ENCODE data around the gene COMMD4.

COMMD4 gene

DNA sequence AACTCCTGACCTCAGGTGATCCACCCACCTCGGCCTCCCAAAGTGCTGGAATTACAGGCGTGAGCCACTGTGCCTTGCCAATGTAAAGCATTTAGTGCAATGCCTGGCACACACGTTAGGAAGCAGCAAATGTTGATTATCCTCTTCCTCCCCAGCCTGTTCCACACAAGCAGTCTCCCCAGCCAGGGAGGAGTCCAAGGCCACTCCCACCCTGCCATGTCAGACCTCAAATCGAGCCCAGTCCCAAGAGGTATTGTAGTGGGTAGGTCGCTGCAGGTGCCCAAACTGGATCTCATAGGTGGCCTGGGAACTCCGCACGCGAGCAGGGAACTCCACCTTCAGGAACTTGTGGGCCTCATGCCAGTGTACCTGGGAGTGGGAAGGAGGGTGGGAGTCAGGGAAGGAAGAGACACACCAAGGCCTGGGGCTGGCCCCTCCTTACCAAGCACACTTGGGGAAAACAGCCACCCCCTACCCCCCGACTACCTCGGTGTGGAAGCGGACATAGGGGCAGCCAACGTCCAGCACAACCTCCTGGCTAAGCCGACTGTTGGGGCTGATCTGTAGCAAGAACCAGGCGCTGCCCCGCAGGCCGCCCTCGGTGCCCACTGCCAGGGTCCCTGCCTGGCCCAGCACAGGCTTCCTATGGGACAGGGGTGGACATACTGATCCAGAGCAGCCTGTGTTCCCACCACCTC lies 22.3 kb downstream of the COMMD4 start:
- DNase-seq = no peak

DNA sequence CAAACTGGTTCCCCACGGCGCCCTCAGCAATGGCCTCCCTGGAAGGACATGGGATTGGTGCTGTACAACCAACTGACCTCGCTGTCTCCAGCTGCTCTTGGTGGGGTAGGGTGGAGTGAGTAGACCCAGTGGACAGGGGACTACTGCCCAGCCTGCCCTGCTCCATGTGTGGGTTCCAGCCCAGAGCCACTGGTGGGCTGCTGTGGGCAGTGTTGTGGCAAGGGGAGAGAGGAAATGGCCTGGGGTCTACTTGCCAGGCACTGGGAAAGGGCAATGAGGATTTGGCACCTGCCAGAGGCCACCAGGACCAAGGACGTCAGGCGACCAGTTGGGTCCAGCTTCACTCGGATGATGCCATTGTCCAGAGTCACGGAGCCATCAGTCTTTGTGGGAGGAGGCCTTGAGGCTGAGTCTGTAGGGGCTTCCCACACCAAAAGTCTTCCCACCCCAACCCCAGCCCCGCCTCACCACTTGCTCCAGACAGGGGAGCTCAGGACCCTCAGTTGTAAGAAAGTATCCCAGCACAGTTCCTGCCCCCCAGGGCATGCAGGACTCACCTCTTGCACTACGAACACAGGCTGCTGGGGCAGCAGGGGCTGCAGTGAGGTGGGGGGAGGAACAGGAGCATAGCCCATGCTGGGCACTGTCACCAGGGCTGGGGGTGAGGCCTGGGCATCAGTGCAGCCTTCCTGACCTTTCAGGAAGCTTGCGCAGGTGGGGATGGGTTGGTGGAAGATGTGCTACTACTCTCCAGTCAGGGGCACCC lies 23.1 kb downstream of the COMMD4 start:
- no peak for DNase-seq

DNA sequence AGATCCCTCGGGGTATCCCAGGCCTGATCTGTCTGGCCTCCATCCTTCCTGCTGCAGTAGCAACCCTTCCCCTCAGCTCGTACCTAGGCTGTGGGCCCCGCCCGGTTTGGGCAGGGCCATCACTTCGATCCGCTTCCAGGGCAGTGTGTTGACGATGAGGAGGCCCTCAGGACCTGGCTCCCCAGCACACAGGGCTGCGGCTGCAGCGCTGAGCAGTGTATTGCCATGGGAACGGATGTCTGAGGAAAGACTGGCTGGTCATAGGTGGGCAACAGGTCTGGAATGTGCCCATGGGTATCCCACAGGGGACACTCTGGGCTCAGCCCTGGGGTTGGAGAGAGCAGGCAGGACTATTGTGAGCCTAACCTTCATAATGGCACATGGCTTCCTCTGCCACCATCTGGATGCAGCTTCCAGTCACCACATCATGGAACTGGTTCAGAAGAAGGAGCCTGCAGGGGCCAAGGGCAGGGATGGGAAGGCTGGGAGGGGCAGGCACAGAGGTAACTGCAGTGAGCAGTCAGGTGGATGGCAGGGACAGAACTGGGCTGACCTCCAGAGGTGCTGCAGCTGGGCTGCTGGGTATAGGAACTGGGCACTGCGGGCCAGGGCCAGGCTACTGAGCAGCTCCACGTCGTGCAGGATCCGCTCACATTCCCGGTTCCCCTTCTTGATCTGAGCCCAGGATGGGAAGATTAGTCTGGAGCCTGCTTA lies 23.8 kb downstream of the COMMD4 start:
- no peak for DNase-seq

DNA sequence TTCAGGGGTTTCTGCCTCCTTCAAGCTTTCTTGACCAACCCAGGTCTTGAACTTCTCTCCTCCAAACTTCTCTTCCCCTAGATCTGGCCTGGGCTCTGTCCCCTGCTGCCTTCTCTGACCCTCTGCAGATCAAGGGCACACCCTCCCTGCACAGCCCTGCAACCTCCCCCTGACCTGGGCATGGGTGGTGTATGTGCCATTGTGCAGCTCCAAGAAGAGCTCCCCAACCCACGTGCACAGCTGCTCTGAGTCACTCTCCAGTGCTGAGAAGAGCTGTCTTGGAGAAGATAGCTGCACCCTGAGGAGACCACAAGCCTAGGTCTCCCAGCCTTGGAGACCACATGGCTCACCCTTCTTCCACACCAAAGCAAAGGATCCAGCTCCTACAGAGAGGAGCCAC lies 24.5 kb downstream of the COMMD4 start:
- DNase-seq = no peak

DNA sequence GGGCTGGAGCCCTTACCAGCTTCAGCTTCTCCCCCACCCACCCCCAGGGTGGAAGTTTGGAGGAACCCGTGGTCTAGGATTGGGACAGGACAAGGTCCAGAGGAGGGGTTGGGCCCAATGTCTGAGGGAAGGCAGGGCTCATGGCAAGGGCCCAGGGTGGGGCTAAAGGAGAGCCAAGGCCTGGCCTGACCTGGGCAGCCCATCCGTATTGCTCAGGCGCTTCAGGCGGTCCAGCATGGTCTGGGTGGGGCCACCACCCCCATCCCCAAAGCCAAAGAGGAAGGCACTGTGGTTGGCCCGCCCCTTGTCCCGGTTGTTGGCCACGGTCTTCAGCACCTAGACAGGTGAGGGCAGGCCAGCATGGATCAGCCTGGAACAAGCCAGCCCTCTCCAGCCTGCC lies 25.0 kb downstream of the COMMD4 start:
- DNase-seq = no peak

DNA sequence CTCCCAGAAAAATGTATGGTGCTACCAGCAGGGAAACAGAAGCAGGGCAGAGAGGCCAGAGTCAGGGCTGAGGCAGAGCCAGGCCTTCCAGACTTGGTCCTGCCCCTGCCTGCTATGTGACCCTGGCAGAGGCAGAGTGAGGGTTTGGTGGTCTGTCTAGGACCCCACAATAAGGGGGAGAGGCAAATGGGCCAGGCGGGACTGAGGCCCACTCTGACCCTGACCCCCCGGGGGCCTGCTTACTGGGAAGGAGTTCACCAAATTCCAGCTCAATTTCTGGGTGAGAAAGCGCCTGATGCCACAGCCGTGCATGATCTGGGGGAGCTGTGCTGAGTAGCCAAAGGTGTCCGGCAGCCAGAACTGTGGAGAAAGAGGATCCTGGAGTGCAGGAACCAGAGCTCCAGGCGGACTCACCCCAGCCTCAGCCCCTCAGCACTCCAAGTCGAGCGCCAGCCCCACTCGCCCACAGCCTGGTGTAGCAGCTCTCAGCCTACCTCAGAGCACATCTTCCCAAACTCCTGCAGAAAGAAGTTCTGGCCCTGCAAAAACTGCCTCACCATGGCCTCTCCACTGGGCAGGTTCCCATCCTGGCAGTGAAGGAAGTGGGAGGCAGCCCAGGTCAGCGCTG lies 25.6 kb downstream of the COMMD4 start:
- DNase-seq = no peak

DNA sequence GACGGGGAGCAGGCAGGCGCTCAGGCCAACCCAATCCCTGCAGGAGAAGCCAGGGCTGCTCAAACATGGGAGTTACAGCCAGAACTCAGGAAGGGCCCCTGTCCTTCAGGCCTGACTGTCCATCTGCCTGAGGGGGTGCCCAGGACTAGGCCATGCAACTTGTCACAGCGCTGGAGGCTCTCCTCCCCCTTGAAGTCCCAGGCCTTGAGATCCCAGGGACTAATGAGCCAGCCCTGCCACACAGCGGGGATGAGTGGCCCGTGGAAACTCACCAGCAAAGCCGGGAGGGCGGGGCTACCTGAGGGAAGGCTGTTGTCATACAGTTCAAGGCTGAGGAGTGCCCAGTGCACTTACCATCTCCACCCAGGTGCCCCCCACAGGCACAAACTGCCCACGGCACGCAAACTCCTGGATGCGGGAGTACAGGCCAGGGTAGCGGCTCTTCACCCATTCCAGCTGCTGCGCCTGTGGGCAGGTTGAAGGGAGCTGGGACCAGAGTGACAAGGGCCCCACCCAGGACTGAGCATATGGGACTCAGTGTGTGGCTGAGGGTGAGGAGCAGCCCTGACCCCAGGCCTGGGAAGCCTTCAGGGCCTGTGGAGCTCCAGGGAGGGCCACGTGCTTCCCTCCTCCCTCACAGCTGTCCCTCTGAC lies 26.3 kb downstream of the COMMD4 start:
- DNase-seq = no peak

DNA sequence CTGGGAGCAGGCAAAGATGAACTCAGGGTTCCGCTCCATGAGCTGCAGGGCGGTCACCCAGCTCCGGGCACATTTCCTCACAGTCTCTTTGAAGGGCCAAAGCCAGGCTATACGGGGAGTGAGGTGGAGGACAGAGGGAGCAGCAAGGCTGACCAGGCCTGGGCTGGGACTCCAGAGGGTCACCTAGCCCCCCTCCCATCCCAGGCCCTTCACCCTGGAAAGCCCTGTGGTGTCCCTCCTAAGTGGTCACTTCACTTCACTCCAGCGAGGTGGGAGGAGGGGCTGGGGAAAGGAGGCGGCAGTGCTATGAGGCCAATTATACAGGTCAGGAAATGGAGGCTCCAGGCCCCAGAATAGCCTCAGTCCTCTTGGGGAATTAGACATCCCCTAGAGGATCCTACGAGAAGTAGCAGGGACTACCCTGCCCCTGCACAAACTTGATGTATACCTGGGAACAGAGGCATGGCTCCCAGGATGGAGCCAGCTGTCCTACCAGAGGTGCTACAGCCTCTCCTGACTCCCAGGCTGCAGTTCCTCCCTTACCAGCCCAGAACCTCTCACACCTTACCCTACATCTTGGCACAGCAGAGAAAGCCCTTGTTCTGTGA lies 26.9 kb downstream of the COMMD4 start:
- DNase-seq = no peak

DNA sequence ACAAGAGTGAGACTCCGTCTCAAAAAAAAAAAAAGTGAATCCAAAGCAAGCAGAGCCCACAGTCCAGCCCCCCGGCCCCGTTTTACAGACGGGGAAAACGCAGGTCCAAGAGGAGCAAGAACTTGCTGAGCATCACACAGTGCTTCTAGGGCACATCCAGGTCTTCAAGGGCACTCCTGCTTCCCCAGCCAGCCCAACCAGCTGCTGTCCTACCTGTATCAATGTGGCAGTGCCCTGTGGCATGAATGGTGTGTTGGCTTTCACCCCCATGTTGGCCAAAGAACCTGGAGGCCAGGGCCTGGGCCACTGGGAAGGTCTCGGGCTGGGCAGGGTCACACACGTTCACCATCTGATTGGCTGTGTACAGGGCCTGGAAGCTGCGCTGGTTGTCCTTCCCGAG lies 27.9 kb downstream of the COMMD4 start:
- no peak for DNase-seq

DNA sequence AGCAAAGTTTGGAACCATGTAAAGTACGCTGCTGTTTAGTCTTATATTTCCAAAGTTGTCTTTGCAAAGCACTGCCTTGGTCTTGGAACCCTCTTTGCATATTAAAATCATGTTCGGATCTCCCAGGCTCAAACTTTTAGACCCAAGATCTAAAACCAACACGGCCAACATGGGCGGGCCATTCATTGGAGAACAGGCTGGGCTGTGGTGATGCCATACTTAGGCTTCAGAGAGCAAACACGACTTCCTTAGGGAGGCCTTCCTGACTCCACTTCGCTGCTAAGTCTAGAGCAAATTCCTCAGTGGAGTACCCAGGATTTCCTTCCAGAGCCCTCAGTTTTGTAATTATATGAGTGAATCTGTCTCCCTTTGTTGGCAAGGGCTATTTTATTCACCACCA lies 29.0 kb downstream of the COMMD4 start:
- no peak for DNase-seq

DNA sequence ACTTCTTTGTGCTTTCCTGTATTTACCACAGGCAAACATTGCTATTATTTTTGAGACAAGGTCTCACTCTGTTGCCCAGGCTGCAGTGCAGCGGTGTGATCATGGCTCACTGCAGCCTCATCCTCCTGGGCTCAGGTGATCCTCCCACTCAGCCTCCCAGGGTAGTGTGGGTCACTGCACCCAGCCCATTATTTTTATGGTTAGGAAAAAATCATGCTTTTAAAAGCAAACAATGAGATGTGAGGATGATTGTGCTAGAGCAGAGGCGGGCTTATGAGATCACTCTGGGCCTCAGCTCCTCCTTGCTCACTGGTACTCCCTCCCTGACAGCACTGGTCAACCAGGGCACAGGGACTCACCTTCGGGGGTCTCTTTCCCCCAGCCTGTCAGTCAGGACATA lies 30.3 kb downstream of the COMMD4 start:
- DNase-seq = no peak

DNA sequence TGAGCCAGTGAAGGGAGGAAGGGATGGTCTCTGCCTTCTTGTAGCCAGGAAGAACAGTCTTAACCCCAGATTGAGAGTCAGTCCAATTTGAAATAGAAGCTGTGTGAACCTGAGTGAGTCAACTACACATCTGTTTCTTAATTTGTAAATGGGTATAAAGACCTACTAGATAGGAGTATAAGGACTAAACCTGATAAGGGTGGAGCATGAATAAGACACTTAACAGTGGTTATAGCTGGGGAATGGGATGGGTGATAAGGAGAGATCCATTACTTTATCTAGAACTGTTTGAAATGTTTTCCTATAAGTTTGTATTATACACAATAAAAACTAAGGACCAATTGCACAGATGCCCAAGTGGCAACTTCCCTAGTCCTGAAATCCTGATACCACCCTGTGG lies 31.1 kb downstream of the COMMD4 start:
- no peak for DNase-seq

DNA sequence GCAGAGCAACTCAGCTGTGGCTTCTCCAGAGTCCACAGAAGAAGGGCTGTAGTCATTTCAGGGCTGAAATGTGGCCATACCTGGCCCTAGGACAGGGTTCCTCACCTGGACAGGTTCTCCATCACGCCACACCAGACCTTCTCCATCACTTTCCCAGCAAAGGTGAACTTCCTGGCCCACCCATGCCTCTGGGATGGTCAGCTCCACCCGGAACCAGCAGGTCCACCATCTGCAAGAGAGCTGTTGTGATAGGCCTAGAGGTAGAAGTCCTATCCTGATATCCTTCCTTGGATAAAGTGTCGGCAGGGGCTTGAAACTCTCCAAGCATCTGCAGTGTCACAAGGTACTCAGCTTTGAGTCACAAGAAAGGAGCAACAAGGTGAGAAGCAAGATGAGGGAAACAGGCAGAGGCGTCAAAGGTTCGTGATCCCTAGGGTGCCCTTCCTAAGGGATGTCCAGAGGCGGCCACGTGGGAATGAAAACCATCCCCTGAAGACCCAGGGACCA lies 31.6 kb downstream of the COMMD4 start:
- DNase-seq = no peak

DNA sequence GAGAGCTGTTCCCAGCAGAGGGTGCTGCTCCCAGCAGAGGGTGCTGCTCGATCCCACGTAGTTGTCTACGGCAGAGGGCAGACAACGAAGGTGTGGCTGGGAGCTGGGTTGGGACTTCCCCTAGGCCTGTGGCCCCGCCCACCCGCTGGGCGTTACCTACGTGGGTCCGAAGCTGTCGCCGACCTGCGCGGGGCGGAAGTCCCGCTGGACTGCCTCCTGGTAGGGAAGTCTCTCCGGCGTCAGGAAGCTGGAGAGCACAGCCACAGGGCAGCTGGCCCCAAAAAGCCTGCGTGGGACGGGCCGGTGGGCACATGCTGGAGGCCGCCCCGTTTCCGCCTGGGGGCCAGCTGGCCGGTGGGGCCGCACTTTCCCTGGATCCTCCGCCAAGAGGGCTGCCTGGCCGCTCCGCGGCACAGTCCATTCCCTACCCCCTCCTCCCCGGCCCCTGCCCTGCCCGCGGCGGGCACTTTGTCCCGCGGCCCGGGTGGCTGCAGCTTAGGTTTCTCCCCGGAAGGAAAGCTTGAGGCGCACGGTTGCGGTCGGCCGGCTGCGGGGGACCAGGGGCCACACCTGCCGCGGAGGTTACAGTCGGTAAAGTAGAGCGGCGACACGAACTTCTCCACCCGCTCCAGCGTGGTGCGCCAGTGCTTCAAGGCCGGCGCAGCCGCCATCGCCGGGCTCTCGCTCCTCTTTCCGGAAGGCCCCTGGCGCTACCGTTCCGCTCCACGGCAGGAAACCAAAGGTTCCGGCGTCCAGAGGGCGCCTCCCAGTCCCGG lies 32.2 kb downstream of the COMMD4 start, which contains the start of gene MAN2C1:
Gene MAN2C1 (minus strand): TSS at position 695 of the 776 bp plus-strand sequence. CDS start 24 bp downstream, at position 671.
- DNase-seq = peak; percentile 96 to 99

DNA sequence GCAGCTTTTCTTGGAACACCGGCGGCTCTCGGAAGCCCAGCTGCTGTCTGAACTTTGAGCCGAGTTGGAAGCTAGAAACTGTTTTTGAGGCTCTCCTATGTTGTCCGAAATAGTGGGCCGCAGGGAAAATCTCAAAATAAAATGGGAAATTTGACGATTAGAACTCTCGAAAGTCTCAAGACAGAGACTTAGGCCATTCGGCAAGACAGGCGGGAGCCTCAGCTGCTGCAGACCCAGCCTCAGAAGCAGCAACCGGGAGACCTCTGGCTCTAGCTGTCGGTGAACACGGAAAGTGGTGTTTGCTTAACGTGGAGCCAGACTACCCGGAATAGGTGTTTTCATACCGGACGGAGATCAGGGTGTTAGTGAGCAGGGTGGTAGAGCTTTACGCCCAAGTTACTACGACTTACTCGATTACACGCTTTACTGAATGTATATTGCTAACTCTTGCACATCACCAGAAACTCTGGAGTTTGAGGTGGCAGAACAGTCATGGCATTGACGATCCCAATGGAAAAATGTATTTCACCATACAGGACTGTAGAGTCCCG lies 32.9 kb downstream of the COMMD4 start:
- DNase-seq = peak in 1 of 2 donors; percentile 5

DNA sequence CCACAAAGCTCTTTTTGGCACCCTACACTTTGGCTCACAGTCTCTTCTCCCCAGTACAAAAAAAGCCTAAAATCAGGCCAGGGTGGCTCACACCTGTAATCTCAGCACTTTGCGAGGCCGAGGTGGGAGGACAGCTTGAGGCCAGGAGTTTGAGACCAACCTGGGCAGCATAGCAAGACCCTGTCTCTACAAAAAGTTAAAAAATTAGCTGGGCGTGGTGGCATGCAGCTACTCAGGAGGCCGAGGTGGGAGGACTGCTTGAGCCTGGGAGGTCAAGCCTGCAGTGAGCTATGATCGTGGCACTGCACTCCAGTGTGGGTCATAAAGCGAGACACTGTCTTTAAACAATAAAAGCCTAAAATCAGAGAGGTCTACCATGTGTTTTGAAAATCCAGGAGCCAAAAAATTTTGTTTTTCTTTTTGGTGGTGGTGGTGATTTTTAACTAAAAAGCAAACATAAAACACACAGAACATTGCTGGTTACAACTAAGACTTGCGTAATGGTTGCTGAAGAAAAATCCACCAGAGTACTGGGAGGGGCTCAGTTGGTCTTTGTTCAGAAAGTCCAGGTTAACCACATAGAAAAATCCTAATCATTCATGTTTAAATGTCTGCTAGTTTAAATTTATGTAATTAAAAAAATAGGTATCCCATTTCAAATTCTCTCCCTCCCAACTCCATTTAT lies 34.2 kb downstream of the COMMD4 start:
- DNase-seq = no peak

DNA sequence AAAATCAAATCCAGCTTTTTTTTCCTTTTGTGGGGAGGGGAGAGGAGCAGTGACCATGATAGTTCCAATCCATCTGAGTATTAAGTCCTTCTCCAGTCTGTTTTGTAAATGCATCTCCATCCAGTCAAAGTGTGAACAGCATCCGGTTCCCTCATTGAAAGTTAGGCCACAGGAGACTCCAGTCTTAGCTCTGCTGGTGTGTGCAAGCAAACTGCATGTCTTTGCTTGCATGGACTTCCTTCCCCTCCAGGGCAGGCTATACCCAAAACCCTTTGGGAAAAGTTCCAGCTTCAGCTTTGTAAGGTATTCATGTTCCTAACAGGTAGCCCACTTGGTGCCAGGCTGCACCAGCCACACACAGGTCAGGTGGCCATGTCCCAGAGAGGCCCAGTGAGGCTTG lies 35.6 kb downstream of the COMMD4 start:
- DNase-seq = no peak

DNA sequence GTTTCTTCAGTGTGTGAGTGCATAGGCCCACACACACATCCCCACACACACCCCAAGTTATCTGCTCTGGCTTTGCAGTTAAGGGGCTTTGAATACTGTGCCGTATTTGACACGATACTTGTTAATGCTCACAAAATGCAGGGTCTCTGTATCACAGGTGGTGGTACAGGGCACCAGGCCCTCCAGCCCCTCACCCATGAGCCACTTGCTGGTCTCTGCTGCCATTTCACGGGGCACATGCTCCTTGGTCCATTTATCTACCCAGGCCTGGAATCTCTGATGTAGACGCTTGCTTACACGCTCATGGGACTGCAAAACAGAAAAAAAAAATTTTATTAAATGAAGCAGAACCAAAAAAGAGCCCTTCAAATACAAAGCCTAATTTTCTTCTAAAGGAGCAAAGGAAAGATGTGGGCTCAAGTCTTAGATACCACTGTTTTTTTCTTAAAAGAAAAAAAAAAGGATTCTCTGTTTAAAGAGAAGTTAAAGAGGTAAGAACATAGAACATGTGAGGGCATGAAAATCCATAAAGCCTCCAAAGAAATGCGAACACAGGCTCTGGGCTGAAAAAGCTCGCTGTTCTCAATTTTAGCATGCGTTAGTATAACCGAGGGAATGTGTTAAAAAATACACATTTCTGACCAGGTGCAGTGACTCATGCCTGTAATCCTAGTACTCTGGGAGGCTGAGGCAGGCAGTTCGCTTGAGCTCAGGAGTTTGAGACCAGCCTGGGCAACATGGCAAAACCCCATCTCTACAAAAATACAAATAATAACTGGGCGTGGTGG lies 36.2 kb downstream of the COMMD4 start:
- no peak for DNase-seq

DNA sequence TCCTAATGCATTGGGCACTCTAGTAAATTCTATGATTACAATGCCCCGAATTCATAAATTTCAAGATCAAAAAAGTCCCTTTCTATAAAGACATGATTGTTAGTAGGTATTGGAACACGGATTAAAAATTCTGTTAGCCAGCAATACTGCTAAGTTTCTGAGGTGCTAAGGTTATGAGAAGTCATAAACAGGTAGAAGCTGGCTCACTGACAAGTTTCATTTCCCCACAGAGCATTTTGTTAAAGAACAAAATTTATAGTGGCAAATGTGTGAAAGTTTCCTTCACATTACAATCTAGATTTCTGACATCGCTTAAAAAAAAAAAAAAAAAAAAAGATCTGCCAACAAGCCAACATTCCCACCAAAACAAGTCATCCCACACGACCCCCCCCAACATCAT lies 44.9 kb downstream of the COMMD4 start:
- DNase-seq = no peak

All from inflammatory macrophage (primary cell).